NCI-H146 (cell line): ENCODE measurements around the gene POLR3G.
A peak's percentile ranks its signal among the peaks of the same experiment; 100 is the strongest.

Experiments used
- DNase-seq: peaks from one replicate; lab custom pipeline; 2025; lab: John Stamatoyannopoulos, UW

POLR3G gene, protein sequence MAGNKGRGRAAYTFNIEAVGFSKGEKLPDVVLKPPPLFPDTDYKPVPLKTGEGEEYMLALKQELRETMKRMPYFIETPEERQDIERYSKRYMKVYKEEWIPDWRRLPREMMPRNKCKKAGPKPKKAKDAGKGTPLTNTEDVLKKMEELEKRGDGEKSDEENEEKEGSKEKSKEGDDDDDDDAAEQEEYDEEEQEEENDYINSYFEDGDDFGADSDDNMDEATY

DNA sequence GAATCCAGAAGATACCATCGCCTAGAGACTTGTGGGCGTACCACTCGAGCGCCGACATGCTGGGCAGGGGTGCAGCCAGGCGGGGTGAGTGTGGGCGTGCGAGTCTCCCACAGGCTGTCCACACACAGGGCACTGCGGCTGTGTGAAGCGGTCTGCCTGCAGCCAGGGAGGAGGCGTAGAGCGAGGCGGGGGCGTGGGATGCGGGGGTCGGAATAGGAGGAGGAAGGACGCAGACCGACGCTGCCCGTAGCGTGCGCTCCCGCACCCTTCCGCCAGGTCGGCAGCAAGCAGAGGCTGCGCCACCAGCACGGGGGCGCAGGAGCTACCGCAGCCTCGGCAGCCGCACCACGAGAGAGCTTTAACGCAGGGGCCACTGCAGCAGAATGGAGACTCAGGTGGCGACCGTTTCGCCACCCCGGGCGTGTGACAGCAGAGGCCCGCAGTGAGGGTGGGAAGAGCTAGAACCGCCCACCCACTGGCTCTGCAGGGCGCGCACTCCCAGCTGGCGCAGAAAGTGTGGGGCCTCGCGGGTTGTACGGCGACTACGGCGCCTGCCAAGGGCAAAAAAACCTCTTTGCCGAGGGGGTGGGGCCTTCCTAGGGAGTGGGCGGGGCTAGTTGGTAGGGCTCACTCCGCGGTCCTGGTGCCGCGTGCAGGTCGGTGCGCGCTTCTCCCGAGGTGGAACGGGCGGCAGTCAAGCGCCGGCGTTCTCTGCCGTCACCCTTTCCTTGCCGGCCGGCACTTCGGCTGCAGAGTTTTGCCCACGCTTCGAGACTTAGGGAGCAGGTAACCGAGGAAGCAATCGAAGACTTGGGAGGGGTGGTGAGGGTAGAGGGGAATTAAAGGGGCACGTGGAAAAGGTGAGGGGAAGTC is at the start of gene POLR3G, which contains the start of gene MBLAC2:
POLR3G (plus strand) TSS at position 630 of the 873 bp plus-strand sequence. CDS start 10,704 bp downstream, outside the sequence.
MBLAC2 (minus strand) TSS at position 537 of the 873 bp plus-strand sequence; CDS start at position 58, 479 bp downstream.
- peak; percentile 92 for DNase-seq

DNA sequence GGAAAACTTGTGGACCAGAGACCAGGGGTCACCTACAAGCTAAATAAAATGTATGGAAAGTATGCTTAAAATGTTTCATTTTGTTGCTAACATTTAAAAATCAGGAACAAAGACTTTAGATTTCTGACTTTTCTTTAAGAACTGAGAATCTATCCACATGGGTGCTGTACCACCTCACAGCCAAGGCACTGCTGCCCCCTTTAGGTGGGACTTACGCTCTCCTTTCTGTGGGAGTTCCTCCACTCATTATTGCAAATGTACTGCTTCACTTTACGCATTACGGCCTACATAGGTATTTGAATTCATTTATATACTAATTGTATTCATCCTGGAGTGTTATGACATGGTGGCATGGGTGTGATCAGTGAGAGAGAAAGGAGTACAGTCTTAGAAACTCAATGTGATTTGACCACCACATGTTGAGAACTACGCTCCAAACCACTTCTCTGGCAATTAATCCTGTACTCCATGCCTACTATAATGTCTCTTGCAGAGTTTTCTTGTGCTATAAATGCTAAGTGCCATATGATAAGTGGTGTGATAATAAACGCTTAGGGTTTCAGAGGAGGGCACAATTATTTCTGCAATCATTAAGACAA is 40.4 kb upstream of the POLR3G start:
- peak; percentile 5 for DNase-seq

DNA sequence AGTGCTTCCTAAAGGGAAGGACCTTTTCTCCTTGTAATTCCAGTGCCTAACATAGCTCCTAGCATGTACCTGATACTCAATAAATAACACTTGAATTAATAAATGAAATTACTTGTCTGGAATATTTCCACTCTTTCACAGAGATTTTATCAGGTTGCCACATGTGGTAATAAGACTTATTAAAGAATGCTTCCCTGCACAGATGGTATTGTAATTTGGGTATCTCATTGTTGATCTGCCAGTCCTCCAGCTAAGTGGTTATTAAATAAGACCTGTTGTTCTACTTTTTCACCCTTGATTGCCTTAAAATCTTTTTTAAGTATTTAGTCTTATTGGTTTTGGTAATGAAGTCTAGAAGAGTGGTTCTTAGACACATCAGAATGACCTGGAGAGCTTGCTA is 37.0 kb upstream of the POLR3G start:
- no peak for DNase-seq

DNA sequence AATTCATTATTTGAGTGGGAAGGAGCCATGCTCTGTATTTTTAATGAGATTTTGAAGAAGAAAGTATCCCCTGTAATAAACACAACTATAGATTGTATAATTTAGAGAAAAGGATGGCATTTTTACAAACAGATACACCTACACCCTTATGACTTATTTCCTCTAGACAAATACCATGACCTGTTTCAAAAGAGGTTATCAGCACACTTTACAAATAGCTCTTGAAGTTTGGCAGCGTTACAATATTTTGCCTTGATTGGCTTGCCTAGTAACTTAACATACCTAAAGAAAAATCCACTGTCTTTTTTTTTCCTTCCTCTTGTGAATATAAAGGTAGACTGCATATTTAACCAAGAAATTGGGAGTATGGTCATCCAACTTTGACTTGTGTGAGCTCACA is 36.6 kb upstream of the POLR3G start:
- DNase-seq: no peak

DNA sequence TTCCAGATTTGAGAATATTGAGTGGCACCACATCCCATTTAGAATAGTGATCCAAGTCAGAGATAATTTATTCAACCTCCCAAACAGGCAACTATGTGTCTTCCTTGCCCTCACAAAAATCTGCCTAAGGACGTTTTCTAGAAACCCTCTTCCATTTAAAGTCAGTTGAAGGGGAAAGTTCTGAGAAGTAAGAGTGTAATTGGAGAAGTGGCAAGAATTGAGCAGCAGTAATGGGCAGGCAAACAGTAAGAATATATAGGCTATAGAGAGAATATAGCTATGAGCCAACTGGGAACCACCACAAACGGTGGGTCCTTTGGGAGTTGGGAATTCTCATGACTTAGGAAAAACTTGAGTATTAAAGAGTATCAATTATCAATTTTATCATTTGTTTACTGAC is 34.0 kb upstream of the POLR3G start:
- DNase-seq: no peak

DNA sequence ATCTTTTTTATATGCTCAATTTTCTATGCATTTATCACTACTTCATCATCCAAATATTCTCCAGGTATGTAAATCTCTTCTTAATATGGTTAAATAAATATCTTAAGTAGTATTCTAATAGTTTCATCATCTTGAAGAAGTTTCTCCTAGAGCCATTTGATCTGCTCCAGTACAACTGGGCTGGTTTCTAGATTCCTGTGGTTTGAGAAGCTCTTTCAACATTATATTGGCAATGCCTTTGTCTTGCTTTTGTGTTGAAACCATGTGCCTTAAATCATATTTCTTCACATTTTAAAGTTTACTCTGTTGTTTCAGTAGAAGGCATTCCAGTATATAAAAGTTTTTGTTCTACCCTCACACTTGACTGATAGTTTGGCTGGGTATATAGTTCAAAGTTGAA is 27.7 kb upstream of the POLR3G start:
- no peak for DNase-seq

DNA sequence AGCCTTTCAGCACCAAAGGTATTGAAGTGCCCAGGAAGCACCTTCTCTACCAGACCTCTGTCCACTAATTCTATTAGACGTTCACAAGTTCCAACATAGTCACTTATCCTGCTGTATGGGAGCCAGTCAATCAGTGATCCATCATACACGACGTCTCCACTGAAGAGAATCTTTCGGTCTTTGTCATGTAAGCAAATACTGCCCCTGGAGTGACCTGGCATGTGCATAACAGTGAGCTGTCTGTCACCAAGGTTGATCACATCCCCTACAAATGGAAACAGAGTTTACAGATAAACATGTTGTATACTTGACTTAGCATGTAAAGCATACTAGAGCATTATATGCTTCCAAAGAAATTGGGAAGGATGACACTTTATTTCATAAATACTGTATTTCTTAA is 13.4 kb upstream of the POLR3G start:
- no peak for DNase-seq

DNA sequence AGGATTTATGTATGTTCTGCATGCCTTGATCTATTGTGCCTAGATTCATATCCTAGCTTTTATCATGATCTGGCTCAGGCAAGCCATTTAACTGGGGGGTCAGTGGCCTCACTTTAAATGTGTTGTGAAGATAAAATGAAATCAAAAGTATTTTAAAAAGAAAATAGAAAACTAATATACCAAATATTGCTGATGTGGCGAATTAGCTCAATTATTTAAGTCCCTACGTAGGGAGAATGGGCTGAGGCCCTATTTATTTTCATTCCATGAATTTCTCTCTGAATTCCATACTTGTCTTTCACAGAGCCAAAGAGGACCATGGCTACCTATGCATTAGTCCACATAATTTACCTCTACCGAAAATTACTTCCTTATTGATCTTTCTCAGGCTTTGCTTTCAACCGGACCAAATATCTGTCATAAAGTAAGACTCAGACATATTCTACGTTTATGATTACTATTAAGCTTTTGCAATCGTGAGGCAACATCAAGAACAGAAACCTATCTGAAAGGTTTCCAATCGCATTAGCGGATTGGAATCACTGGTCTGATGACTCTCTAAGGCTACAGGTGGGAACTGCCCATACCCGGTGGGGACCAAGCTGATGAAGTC is 1.8 kb upstream of the POLR3G start:
- no peak for DNase-seq

DNA sequence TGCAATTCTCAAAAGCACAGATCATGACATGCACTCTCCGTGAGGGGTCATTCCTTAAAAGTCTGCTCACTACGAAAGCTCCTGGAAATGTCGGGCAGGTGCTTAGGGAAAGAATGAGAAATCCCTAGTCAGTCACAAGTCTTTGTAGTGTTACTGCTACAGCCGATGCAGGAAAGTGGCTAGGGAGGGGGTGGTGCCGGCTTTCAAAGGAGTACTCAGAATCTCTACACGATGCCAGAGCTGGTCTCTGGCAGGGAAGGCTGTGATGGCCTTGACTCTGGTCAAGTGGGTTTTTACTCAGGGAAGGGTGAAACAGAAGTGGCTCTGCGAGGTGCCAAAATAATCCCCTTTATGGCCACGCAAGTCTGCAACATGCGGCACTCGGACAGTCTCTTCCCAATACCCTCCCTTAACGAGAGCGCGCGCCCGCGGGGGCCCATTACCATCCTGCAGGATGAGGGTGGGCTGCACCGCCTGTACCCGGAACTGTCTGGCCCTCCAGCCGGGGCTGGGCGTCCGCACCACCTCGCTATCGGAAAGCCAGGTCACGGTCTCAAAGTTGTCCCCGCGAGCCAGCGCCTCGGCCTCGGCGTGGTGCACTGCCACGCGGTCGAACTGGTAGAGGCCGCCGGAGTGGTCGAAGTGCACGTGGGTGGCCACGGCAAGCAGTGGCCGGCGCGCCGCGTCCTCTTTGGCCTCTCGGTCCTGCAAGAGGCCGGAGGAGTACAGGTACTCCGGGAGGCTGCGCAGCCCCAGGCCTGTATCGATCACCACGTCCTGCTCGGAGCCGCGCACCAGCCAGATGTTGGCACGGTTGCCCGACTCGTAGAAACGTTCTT is 1.0 kb upstream of the POLR3G start:
- DNase-seq: peak; percentile 56

DNA sequence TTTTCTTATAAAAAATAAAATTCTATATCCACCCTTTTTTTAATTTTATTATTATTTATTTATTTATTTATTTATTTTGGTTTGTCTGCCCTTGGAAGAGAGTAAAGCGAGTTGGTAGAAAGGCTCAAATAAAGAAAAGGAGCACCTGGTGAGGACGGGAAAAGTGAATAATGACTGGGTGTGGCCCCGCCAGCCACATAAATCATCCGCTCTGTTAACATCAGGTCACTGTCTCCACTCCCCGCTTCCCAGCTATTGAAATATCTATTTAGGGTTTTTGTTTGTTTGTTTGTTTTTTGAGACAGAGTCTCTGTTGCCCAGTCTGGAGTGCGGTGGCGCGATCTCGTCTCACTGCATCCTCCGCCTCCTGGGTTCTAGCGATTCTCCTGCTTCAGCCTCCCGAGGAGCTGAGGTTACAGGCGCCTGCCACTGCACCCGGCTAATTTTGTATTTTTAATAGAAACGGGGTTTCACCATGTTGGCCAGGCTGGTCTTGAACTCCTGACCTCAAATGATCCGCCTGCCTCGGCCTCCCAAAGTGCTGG is 844 bp downstream of the POLR3G start:
- DNase-seq: peak; percentile 44

DNA sequence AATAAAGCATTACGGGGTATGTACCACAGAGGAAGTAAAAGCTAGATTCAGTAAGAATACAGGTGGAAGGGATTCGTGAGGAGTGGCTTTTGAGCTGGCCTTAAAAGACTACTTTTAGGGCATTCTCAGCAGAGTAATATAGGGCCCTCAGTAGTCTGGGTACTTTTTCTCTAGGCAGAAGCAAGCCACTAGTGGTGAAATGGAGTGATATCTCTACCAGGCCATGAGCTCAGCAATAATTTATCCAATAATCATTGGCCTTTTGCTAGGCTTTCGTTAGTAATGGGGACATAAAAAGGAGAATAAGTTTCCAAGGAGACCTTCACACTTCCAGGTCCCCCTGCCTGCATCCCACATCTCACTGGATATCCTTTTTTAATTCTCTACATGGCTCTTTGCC is 1.7 kb downstream of the POLR3G start:
- no peak for DNase-seq

DNA sequence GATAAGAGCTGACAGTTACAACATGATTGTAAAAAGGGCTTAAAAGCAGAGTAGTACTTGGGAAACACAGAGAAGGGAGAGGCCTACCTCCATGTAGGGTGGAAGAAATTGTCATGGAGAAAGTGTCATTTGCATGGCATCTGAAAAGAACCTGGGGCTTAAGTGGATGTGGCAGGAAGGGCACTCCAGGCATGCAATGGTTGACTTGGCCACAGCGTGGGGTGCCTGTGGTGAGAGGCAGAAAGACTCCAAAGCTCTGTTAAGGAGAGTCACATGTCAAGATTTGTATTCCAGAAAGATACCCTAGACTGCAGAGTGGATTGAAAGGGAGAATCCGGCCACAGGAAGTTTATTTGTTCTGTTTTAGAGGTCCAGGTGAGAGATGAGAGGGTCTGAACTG is 2.4 kb downstream of the POLR3G start:
- no peak for DNase-seq

DNA sequence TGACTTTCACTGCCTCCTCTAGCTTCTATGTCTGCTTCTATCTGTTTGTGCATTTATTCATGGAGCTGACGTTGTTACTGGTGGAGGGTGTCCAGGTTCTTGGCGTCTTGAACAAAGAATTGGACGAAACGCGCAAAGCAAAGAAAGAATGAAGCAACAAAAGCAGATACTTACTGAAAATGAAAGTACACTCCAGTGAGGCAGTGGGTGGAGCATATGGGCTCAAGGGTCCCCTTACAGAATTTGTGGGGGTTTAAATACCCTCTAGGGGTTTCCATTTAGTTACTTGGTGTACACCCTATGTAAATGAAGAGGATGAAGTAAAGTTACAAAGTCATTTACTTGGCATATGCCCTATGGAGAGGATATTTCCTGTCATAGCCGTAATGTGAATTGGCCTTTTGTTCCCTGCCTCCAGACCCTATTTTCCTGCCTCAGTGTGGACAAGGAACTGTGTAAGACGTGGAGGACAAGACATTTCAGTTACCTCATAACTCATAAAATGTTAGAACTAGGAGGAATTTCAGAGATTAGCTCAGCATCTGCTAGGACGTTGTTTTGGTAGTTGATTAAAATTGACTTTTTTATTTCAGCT is 3.1 kb downstream of the POLR3G start:
- no peak for DNase-seq

DNA sequence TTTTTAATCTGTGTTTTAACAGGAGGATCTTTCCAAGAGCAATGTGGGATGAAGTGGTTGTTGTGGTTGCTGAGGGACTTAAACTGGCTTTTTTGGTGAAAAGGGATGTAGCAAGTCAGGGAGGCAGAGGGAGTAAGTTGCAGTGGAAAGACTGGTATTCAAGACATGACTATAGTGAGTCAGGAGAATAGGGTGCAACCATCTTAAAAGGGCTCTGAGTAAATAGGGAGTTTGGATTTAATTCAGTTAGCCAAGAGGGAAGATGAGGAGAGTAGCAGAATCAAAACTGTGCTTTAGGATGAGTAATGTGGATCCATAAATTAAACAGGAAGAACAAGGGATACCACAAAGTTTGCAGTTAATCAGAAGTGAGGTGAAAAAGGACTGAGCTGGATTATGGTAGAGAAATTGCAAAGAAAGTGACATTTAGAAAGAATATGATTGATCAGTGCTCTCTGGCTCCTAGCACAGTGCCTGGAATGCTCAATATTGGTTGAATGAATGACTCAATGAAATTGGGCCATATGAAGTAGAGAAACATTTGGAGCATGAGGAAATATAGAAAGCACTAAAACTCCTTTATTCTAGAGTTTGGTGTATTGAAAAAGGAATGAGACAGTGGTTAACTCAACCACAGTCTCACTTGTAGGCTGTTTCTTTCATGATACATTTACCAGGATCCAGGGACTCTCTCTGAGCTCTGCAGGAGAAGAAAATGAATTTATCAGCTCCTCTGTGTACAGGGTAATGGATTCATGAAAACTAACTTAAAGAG is 5.1 kb downstream of the POLR3G start:
- DNase-seq: no peak

DNA sequence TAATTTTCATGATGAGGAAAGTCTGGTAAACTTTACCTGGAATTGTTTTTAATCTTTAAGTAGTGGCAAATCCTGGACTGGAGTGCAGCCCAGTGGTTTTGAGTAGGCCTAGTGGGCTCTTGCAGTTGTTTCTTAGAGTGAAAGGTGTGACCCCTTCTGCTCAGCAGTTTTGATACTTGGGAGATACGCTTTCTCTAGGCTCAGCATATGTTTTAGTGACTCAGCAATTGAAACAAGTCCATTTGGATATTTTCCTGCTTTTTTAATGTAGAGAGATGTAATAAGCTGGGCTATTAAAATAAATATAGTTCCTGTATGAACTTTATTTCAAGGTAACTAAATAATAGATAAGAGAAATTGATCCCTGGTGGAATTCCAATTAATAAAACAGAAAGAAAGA is 6.0 kb downstream of the POLR3G start:
- DNase-seq: no peak

DNA sequence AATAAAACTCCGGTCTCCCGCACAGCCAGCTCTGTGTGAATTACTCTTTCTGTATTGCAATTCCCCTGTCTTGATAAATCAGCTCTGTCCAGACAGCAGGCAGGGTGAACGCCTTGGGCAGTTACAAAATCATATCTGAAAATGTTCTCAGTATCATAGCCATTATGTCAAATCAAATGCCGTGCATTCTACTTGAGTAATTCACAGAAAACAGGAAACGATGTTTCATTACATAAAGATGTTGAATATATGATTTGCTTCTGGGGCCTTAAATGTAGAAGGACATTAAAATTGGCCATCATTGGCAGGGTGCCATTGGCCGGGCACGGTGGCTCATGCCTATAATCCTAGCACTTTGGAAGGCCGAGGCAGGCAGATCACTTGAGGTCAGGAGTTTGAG is 8.5 kb downstream of the POLR3G start:
- DNase-seq: no peak

DNA sequence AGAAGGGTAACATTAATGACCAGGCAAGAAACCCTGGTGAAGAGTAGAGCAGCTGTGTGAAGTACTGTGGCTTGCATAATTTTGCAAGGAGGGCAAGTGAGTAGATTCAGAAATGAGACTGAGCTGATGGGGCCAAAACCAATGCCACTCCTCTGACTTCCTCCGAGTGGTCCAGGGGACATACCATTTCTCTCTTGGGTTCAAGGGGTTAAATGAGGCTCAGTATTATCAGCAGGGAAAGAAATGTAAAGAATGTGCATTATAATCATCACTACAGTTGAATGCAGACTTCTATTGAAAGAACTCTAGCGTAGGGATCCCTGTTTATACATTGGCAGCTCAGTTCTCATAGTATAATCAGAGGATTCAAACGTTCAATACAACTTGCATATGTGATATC is 9.9 kb downstream of the POLR3G start:
- no peak for DNase-seq

DNA sequence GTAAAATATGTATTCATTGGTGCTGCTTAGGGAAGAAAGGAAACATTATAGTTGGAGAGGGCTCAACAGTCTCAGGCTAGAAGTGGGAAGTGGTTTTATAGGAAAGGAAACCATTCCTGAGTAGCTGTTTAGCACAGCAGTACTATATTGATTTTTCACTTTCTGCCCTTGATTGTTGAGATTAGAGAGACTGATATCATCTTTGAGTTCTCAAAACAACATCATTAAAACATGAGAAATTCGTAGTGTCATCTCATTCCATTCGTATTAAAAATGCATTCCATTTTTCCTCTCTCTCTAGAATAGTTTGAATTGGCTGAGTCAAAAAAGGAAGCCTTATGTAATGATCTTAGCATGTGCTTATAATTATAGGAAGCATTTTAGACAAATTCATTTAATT is 14.1 kb downstream of the POLR3G start:
- no peak for DNase-seq

DNA sequence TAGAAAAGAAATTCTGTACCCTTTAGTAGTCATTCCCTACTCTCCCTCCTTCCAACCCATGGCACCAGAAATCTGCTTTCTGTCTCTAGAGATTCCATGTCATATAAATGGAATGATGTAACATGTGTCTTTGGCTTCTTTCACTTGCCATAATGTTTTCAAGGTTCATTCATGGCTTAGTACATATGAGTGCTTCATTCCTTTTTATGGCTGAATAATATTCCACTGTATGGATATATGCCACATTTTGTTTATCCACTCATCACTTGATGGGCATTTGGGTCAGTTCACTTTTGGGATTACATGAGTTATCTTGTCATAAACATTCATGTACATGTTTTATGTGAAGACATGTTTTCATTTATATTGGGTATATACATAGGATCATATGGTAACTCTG is 19.4 kb downstream of the POLR3G start:
- no peak for DNase-seq

DNA sequence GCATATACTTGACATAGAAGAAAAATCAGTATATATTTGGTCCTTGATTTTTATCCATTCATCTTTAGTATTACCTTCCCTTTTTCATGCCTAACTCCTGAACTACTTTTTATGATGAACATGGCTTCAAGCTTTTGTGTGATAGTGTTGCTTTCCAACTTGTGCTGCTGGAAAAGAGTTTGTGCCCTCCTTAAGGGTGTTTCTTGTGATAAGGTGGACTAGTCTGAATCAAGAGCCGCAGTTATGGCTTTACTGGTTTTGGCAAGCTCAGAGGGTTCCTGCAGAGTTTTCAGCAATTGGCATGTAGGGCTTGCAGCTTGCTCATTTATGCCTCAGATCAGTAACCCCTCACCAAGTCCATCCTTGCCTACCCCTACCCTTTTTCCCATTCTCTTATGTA is 20.5 kb downstream of the POLR3G start:
- DNase-seq: no peak
